B cell (primary cell): ENCODE results near the gene OR5M10.

Experiments
- EZH2 ChIP-seq: IDR thresholded peaks from 2 replicates; pipeline ENCODE4 v1.6.1; 2012; ENCODE audit warnings: borderline replicate concordance, low read depth, mild to moderate bottlenecking, moderate library complexity, low read length; ENCODE audit not compliant: insufficient read depth, poor library complexity, severe bottlenecking
- TF ChIP-seq, protein P1 (sequence below): fragments of 200-600 bp; IDR thresholded peaks from one replicate; pipeline ENCODE4 v1.8.0; 2022; ENCODE audit warnings: antibody characterized with exemption, mild to moderate bottlenecking

DNA sequence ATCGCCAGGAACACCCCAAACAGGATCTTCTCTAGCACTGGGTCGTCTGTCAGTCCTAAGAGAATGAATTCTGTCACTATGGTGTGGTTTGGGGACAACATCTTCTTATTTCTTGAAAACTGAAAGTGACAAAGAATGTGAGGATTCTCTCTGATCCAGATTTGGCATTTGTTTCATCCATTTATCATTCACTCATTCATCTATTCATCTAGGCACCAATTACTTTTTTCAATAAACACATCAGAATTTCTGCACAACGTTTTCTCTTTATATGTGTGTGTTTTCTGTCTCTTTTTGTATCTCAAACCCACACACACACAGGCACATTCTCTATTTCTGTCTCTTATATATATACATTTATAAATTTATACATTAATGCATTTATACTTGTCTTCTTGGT lies at the start of gene OR5M10:
- TF ChIP-seq, protein P1, sequence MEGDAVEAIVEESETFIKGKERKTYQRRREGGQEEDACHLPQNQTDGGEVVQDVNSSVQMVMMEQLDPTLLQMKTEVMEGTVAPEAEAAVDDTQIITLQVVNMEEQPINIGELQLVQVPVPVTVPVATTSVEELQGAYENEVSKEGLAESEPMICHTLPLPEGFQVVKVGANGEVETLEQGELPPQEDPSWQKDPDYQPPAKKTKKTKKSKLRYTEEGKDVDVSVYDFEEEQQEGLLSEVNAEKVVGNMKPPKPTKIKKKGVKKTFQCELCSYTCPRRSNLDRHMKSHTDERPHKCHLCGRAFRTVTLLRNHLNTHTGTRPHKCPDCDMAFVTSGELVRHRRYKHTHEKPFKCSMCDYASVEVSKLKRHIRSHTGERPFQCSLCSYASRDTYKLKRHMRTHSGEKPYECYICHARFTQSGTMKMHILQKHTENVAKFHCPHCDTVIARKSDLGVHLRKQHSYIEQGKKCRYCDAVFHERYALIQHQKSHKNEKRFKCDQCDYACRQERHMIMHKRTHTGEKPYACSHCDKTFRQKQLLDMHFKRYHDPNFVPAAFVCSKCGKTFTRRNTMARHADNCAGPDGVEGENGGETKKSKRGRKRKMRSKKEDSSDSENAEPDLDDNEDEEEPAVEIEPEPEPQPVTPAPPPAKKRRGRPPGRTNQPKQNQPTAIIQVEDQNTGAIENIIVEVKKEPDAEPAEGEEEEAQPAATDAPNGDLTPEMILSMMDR, result no peak
- TF ChIP-seq EZH2, result no peak
